HCT116 (cell line): ENCODE measurements around the gene WAPL. TPM values are rescaled to one million over a fixed set of nuclear protein-coding genes. Genes with fewer than 3 reads are reported as not detected.
"Not testable (repeated sequence)": the region's sequence is repeated elsewhere in the genome, so short reads cannot be mapped to it uniquely, and the experiment has no call there.

Source experiments
- ATAC-seq: fragments of 200-7000 bp; cut with Tn5 transposase; 2 replicates; pipeline ENCODE4 v1.9.1; 2020; ENCODE audit warnings: mild to moderate bottlenecking, moderate library complexity
- BruUV-seq: library from RNA; stranded (reverse); fragments of 400-500 nt; replicated peaks from 2 replicates; lab custom pipeline; 2021; lab: Mats Ljungman, UMichigan
- CTCF ChIA-PET: fragments of 300-600 bp; sonication (Branson Sonifier 250); formaldehyde crosslinking; loops from one replicate; lab custom pipeline; 2021; ENCODE audit warnings: antibody characterized with exemption; lab: Charles Lee
- POLR2A ChIA-PET: fragments of 300-600, 350-600 bp; sonication (Branson Sonifier 250); formaldehyde crosslinking; loops from one replicate; lab custom pipeline; 2021; ENCODE audit warnings: antibody characterized with exemption; lab: Charles Lee
- RAD21 ChIA-PET, 2 experiments: fragments of 300-600 bp; sonication (Branson Sonifier 250); formaldehyde crosslinking; loops; one replicate each; lab custom pipeline; 2023; ENCODE audit warnings: low total read pairs in 2 of 2; ENCODE audit not compliant: uncharacterized antibody in 2 of 2, unreplicated experiment in 2 of 2, low non-redundant PET in 1 of 2; lab: Charles Lee
- DNase-seq: peaks from one replicate; pipeline ENCODE4 v3.0.0-alpha.2; 2010; ENCODE audit warnings: low read depth, low spot score
- H2AFZ ChIP-seq: fragments of 200-600 bp; shearing (Covaris generic), sonication (generic); 2 replicates; pipeline ENCODE4 v1.6.1; 2017; ENCODE audit warnings: low read depth, mixed run types, mixed read lengths, antibody characterized with exemption, low read length; ENCODE audit not compliant: poor library complexity, severe bottlenecking
- H3K27ac ChIP-seq: 2 replicates; pipeline ENCODE4 v1.5.1; 2012; ENCODE audit warnings: low read depth, low read length
- H3K27me3 ChIP-seq: fragments of 200-600 bp; sonication (generic); 2 replicates; pipeline ENCODE4 v1.6.1; 2016; ENCODE audit warnings: mixed run types, low read length, mixed read lengths; ENCODE audit not compliant: insufficient read depth
- H3K36me3 ChIP-seq, 2 experiments: fragments of 200-500 bp in 1 of 2; fragments of 200-600 bp in 1 of 2; sonication (Bioruptor generic) in 1 of 2; sonication (generic) in 1 of 2; 2 replicates each; pipeline versions ENCODE4 v1.5.1 to v1.6.1; 2014 to 2016; ENCODE audit warnings: low read length in 2 of 2, inconsistent platforms in 1 of 2, mixed read lengths in 1 of 2, mixed run types in 1 of 2; ENCODE audit not compliant: insufficient read depth in 2 of 2, control insufficient read depth in 1 of 2
- H3K4me1 ChIP-seq, 2 experiments: fragments of 200-600 bp in 1 of 2; sonication (generic) in 1 of 2; 2 replicates each; pipeline versions ENCODE4 v1.5.1 to v1.6.1; 2012 to 2017; ENCODE audit warnings: low read length in 2 of 2, inconsistent platforms in 1 of 2, mild to moderate bottlenecking in 1 of 2, mixed read lengths in 1 of 2, mixed run types in 1 of 2, moderate library complexity in 1 of 2; ENCODE audit not compliant: insufficient read depth in 2 of 2, control insufficient read depth in 1 of 2
- H3K4me2 ChIP-seq: fragments of 200-600 bp; sonication (generic); 2 replicates; pipeline ENCODE4 v1.6.1; 2017; ENCODE audit warnings: mixed run types, low read length, mixed read lengths
- H3K4me3 ChIP-seq, 2 experiments: fragments of 200-600 bp in 1 of 2; sonication (generic) in 1 of 2; replicated peaks in 1 of 2; 2 replicates each; pipeline ENCODE4 v1.5.1; 2011 to 2016; ENCODE audit warnings: low read length in 2 of 2, control low read depth in 1 of 2, low read depth in 1 of 2, mild to moderate bottlenecking in 1 of 2, mixed read lengths in 1 of 2, mixed run types in 1 of 2
- H3K79me2 ChIP-seq: fragments of 200-600 bp; sonication (generic); 2 replicates; pipeline ENCODE4 v1.6.1; 2017; ENCODE audit warnings: mild to moderate bottlenecking, mixed run types, low read length, moderate library complexity, mixed read lengths; ENCODE audit not compliant: insufficient read depth
- H3K9ac ChIP-seq: fragments of 200-600 bp; sonication (generic); 2 replicates; pipeline ENCODE4 v1.6.1; 2016; ENCODE audit warnings: low read length, mixed read lengths
- H3K9me2 ChIP-seq: fragments of 200-600 bp; sonication (generic), shearing (Covaris generic); 2 replicates; pipeline ENCODE4 v1.6.1; 2017; ENCODE audit warnings: mixed run types, mild to moderate bottlenecking, moderate library complexity; ENCODE audit not compliant: insufficient read depth
- H3K9me3 ChIP-seq, 2 experiments: fragments of 200-500 bp in 1 of 2; fragments of 200-600 bp in 1 of 2; sonication (Bioruptor generic) in 1 of 2; sonication (generic) in 1 of 2; 2 replicates each; pipeline ENCODE4 v1.6.1; 2014 to 2017; ENCODE audit warnings: low read length in 2 of 2, mixed read lengths in 2 of 2, inconsistent platforms in 1 of 2, low read depth in 1 of 2, mild to moderate bottlenecking in 1 of 2, mixed run types in 1 of 2, moderate library complexity in 1 of 2; ENCODE audit not compliant: control insufficient read depth in 1 of 2, insufficient read depth in 1 of 2
- H4K20me1 ChIP-seq: fragments of 200-600 bp; sonication (generic), shearing (Covaris generic); 2 replicates; pipeline ENCODE4 v1.6.1; 2017; ENCODE audit warnings: mixed run types, mild to moderate bottlenecking, moderate library complexity; ENCODE audit not compliant: insufficient read depth
- ATF3 ChIP-seq: IDR thresholded peaks from 2 replicates; pipeline ENCODE4 v1.6.1; 2012
- ELF1 ChIP-seq: IDR thresholded peaks from 2 replicates; pipeline ENCODE4 v1.6.1; 2012; ENCODE audit warnings: low read depth, borderline replicate concordance
- EZH2phosphoT487 ChIP-seq: fragments of 200-600 bp; IDR thresholded peaks from 2 replicates; pipeline ENCODE4 v1.6.1; 2018; ENCODE audit warnings: antibody characterized with exemption, borderline replicate concordance
- MAX ChIP-seq: IDR thresholded peaks from 2 replicates; pipeline ENCODE4 v1.6.1; 2012
- POLR2A ChIP-seq: IDR thresholded peaks from 2 replicates; pipeline ENCODE4 v1.7.0; 2011; ENCODE audit warnings: borderline replicate concordance; ENCODE audit not compliant: insufficient read depth, insufficient read length; ENCODE audit errors: extremely low read depth
- RAD21 ChIP-seq: IDR thresholded peaks from 2 replicates; pipeline ENCODE4 v1.6.1; 2012; ENCODE audit warnings: low read depth, mild to moderate bottlenecking
- REST ChIP-seq: IDR thresholded peaks from 2 replicates; pipeline ENCODE4 v1.6.1; 2012; ENCODE audit warnings: low read depth
- ZBTB33 ChIP-seq: IDR thresholded peaks from 2 replicates; pipeline ENCODE4 v1.6.1; 2011; ENCODE audit warnings: mild to moderate bottlenecking, low read length, moderate library complexity; ENCODE audit not compliant: insufficient replicate concordance; ENCODE audit errors: extremely low read depth
- intact Hi-C: fragments of 100-400 bp; cut with micrococcal nuclease; formaldehyde crosslinking; loops from 2 replicates; pipeline ENCODE4 v1.10.0; 2022
- total RNA-seq: library from RNA; stranded (reverse); gene quantifications from one replicate; pipeline ENCODE4 v1.2.1, GENCODE V29; 2021; ENCODE audit not compliant: unreplicated experiment

The WAPL gene
- total RNA-seq, 1 experiment from 2014 or later = 37.5 TPM

GRCh38 chr10:86389441-86390193, 132.0 kb downstream of the WAPL start:
- no peak overlapping the region for H3K9ac ChIP-seq
- DNase-seq = no peak
- H3K79me2 ChIP-seq = no peaks in the 10 kb centered on the region
- H3K27ac ChIP-seq = no peak overlapping the region
- no peaks in the 10 kb centered on the region for H3K36me3 ChIP-seq
- H3K9me3 ChIP-seq = no peaks in the 10 kb centered on the region
- no peaks in the 10 kb centered on the region for H4K20me1 ChIP-seq
- RAD21 ChIA-PET = no interaction called here
- no TSS peak for BruUV-seq
- H3K4me3 ChIP-seq = no peak overlapping the region
- TF ChIP-seq REST = no peak
- TF ChIP-seq ATF3 = no peak
- TF ChIP-seq RAD21 = no peak
- no peak for TF ChIP-seq ELF1
- no peak for TF ChIP-seq MAX
- TF ChIP-seq ZBTB33 = no peak
- TF ChIP-seq EZH2phosphoT487 = no peak
- TF ChIP-seq POLR2A = no peak
- H3K9me2 ChIP-seq = no peaks in the 10 kb centered on the region
- CTCF ChIA-PET = interaction anchor here (2.0 to 2.3 kb wide), 2 partner anchors 10 kb away, joined by 6 to 7 read pairs; no protein-coding TSS in a partner anchor
- intact Hi-C loops = no loop called here
- ATAC-seq = 0 out of 2 replicates have a peak, but pooled peaks have one; percentile 37
- no peak overlapping the region for H2AFZ ChIP-seq
- no peak overlapping the region for H3K4me2 ChIP-seq
- peaks cover 0 to 3% of the 10 kb centered on the region in 2 experiments; a peak in 1 of 4 replicates for H3K4me1 ChIP-seq
- H3K27me3 ChIP-seq = no peaks in the 10 kb centered on the region
- POLR2A ChIA-PET = no interaction called here

GRCh38 chr10:86389109-86389440, 132.5 kb downstream of the WAPL start:
- ATAC-seq, H3K4me3 ChIP-seq, H3K4me2 ChIP-seq: not testable (repeated sequence)

More at GRCh38 chr10:86389109-86389440, 132.5 kb downstream of the WAPL start:
- H3K36me3 ChIP-seq, H3K9me3 ChIP-seq, intact Hi-C loops, BruUV-seq, RAD21 ChIA-PET, H3K9me2 ChIP-seq, H3K79me2 ChIP-seq, H3K4me1 ChIP-seq, H4K20me1 ChIP-seq, H3K27me3 ChIP-seq, DNase-seq, H3K9ac ChIP-seq, H2AFZ ChIP-seq, H3K27ac ChIP-seq: not testable (repeated sequence)
- CTCF ChIA-PET = interaction anchor here (2.0 kb wide), 1 partner anchor 11 kb away, joined by 7 read pairs; no protein-coding TSS in a partner anchor
- POLR2A ChIA-PET = interaction anchor here (0.7 kb wide), 1 partner anchor 120 kb away, joined by 4 read pairs; no protein-coding TSS in a partner anchor
